HG03039 (cell line): ENCODE measurements around the gene WDR26.

Source experiments
- ATAC-seq: cut with Tn5 transposase; IDR thresholded peaks from one replicate; pipeline ENCODE4 v1.9.1; 2021; ENCODE audit warnings: mild to moderate bottlenecking, moderate library complexity; ENCODE audit not compliant: unreplicated experiment

WDR26 gene

GRCh38 chr1:224399887-224400286 lies 34.7 kb downstream of the WDR26 start:
- ATAC-seq = no peak

- ATAC-seq = no peak
Observed at GRCh38 chr1:224393294-224393693, 41.3 kb downstream of the WDR26 start.

- ATAC-seq = no peak
Observed at GRCh38 chr1:224392411-224393249, 42.0 kb downstream of the WDR26 start.

DNA sequence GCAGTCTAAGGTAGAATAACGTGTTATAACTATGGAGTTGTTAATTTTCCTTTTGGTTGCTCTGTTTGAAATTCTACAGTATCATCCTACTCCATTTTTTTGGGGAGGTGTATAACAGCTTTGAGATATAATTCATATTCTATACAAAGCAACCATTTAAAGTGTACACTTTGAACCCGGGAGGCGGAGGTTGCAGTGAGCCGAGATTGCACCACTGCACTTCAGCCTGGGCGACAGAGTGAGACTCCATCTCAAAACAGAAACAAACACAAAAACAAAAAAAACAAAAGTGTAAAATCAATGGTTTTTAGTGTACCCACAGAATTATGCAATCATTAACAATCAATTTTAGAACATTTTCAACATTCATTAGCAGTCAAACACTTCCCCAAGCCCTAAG lies 44.1 kb downstream of the WDR26 start:
- ATAC-seq = no peak

DNA sequence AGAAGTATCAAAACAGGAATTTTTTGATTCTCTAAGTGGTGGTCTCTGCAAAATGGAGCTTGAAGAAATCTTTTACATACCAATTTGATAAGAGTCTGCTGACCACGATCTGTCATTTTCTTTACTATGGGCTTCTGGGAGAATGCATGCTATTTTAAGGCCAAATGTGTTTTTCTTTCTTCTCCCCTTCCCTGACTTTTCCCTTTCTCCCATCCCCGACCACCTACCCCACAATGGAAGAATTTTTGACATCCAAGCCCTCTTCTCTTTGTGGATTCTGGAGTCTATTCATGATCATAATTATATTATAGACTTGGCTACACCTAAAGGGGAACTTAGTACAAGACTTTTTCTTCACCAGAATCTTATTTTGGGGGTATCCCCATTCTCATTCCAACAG lies 46.7 kb downstream of the WDR26 start:
- no peak for ATAC-seq

- ATAC-seq = no peak
Observed at GRCh38 chr1:224387302-224387912, 47.2 kb downstream of the WDR26 start.

GRCh38 chr1:224383218-224383617 lies 51.4 kb downstream of the WDR26 start:
- no peak for ATAC-seq

GRCh38 chr1:224381880-224382548 lies 52.6 kb downstream of the WDR26 start:
- no peak for ATAC-seq

DNA sequence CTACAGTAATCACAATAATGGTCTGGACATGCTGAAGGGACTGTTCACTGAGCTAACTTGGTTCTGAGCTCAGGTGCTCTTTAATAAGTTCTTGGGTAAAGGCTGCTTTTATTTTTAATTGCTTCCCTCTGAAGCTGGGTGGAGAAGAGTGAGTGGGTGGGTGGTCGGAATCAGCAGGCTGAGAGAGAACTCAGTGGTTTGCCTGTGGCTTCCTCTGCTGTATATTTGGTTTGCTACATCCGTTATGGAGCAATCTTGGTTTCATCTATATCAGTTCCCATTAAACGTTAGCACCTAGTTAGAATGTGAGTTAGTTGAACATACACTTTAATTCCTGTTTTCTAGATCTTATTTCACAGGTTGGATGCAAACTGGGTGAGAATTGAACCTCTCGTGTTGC lies 54.6 kb downstream of the WDR26 start:
- ATAC-seq = peak; percentile 60

DNA sequence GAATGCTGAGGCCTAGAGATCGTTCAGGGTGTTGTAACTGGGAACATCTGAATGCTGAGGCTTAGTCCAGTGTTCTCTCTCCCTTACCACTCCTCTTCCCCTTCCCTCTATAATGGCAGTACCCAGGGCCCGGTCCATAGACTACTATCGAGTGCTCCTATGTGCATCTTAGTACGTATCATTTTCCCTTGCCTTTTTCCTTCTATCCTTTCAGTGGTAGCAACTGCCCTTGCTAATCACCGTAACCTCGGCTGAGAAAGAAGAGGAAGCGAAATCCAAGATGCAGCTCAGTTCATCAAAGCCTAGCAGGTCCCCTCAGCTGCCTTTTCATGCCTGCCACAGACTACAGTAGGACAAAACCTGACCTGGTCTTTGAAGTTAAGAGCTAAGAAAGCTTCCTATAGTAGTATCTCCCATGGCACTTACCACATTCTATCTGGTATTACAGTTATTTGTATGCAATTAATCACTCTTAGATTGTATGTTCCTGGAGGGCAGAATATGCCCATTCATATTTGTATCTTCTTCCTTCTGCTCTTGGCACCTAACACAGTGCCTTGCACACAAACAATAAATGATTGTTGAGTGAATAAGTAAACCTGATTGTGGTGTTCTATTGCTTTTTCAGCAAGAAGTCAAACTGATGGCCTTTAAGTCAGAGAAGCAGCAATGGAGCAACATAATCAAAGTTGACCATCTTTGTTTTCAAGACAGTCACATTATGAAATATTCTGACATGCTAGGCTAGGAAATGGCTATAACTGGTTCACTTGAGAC lies 55.6 kb downstream of the WDR26 start:
- no peak for ATAC-seq

GRCh38 chr1:224377676-224378006 lies 57.0 kb downstream of the WDR26 start:
- ATAC-seq = no peak

GRCh38 chr1:224375059-224375458 lies 59.5 kb downstream of the WDR26 start:
- ATAC-seq = no peak

DNA sequence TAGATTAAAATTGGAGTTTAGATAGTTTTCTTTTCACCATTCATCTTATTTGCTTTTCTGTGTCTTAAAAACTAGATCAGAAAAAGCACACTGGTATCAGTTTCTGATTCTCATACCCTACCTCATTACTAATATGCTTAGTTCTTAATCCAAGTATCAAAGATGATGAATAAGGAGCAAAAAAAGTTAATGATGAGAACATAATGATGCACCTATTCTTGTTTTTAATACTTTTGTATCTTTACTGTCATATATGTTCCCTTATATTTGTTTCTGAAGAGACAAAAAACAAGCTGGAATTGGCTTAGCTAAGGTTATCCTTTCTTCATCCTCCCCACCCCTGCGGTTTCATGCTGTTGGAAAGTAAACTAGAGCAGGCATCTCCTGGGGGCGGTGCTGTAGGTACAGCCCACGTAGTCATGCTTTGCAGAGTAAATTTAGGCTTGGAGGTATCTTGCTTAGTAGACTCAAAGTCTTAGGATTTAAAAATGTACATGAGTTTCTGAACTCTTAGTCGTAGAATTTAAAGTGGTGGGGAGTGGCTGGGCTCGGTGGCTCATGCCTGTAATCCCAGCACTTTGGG lies 61.5 kb downstream of the WDR26 start:
- no peak for ATAC-seq

DNA sequence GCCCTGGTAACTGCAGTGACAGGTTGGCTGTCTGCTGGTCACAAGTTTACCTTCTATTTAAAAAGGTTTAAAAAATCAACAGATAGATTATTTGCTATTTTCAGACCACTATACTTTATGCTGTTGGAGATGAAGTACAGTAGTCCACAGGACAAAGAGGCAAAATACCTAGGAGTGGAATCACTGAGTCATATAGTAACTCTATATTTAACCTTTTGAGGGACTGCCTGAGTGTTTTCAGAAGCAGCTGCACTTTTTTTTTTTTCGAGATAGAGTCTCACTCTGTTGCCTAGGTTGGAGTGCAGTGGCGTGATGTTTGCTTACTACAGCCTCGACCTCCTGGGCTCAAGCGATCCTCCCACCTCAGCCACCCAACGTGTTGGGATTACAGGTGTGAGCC lies 66.2 kb downstream of the WDR26 start:
- ATAC-seq = peak; percentile 85

GRCh38 chr1:224359207-224359606 lies 75.4 kb downstream of the WDR26 start:
- no peak for ATAC-seq

- no peak for ATAC-seq
Observed at GRCh38 chr1:224358237-224358636, 76.4 kb downstream of the WDR26 start.

DNA sequence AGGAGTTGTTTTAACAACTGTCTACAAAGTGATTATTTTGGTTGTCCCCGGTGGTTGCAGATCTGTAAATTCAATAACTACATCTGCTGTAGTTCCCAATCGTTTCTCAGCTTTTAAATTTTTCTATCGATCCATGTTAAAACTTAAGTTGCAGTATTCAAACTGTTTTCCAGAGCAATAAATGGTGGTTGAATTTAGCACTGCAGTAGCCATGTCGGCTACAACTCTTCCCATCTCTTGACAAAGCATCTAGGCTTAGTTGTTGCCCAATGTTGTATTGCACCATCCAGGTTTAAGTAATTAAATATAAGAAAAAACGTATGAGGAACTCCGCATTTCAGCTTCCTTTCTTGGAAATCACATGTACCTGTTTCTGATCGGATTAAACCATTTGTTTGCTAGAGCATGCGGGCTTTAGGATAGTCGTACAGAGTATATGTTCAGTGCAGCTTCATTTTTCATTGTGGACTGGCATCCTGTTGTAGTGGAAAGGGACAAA lies 76.9 kb downstream of the WDR26 start:
- ATAC-seq = no peak

- peak; percentile 98 for ATAC-seq
Observed at GRCh38 chr1:224356685-224357625, 77.6 kb downstream of the WDR26 start, which contains the start of gene CNIH4. TSS of gene CNIH4 (plus strand) at chr1:224356879. CDS start at chr1:224356925, 46 bp downstream.
